ENCODE data around the gene LPIN1. TPM values are rescaled to one million over a fixed set of nuclear protein-coding genes. Genes with fewer than 3 reads are reported as not detected.
A peak's percentile ranks its signal among the peaks of the same experiment; 100 is the strongest.

LPIN1 gene
- polyA plus RNA-seq, 2 of the 4 experiments (the other 2 are of a cell fraction), result 19.2 to 27.5 TPM

DNA sequence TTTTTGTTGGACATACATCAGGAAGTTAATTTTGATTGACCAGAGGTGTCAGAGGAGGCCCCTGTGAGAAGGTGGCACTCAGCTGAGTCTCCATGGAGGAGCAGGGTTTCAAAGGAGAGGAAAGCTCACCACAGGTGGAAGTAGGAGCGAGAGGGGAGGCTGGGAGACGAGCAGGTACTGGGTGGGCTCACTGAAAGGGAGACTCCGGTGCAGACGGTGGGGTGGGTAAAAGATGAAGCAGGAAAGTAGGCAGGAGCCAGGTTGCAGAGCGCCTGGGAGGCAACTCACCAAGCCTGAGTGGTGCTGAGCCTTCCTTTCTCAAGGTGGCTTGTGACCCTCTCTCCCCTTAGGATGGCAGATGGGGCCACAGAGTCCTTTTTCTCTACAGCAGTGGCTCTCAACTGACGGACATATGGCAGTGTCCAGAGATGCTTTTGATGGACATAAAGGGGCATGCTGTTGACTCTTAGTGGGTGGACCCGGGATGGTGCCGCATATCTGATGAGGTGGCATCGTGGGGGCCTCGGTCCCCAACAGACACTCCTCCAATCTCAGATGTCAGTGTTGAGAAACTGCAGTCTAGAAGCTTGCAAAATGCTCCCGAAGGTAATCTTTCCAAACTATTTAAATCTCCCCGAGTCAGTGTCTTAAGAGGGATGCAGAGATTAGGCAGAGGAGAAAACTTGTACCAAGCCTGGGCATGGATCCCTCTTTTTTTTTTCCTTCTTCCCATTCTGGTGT, 64.0 kb downstream of the LPIN1 start:
- CTCF ChIA-PET, result interaction anchor here (0.7 to 1.3 kb wide), 4 partner anchors 19 to 111 kb away, joined by 3 to 7 read pairs (median 4); no protein-coding TSS in a partner anchor

GRCh38 chr2:11811036-11811654, 64.7 kb downstream of the LPIN1 start:
- CTCF ChIA-PET, result interaction anchor here (0.7 to 1.3 kb wide), 4 partner anchors 18 to 112 kb away, joined by 3 to 7 read pairs (median 4); no protein-coding TSS in a partner anchor
- FAIRE-seq, result no peak
- 91% methylated on average over 5 of the region's 6 CpGs for WGBS (ENCODE audit: missing lambda C conversion rate)

More for the DNA sequence above, 64.0 kb downstream of the LPIN1 start:
- TF ChIP-seq RARB (CRISPR knock-in tag; IDR thresholded peaks at IDR 0.05) (no peak), JUN (IDR thresholded peaks at IDR 0.05) (no peak), HDAC2 (IDR thresholded peaks at IDR 0.05) (no peak), SREBF2 (IDR thresholded peaks at IDR 0.05) (no peak), NPAS2 (CRISPR knock-in tag; IDR thresholded peaks at IDR 0.05; ENCODE audit: borderline replicate concordance) (no peak), SMC3 (IDR thresholded peaks at IDR 0.05) (no peak)
- TF ChIP-seq, protein P1, sequence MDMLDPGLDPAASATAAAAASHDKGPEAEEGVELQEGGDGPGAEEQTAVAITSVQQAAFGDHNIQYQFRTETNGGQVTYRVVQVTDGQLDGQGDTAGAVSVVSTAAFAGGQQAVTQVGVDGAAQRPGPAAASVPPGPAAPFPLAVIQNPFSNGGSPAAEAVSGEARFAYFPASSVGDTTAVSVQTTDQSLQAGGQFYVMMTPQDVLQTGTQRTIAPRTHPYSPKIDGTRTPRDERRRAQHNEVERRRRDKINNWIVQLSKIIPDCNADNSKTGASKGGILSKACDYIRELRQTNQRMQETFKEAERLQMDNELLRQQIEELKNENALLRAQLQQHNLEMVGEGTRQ (IDR thresholded peaks at IDR 0.05), result no peak
- TF ChIP-seq, protein P2, sequence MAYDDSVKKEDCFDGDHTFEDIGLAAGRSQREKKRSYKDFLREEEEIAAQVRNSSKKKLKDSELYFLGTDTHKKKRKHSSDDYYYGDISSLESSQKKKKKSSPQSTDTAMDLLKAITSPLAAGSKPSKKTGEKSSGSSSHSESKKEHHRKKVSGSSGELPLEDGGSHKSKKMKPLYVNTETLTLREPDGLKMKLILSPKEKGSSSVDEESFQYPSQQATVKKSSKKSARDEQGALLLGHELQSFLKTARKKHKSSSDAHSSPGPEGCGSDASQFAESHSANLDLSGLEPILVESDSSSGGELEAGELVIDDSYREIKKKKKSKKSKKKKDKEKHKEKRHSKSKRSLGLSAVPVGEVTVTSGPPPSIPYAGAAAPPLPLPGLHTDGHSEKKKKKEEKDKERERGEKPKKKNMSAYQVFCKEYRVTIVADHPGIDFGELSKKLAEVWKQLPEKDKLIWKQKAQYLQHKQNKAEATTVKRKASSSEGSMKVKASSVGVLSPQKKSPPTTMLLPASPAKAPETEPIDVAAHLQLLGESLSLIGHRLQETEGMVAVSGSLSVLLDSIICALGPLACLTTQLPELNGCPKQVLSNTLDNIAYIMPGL (CRISPR knock-in tag; IDR thresholded peaks at IDR 0.05; ENCODE audit: borderline replicate concordance), result no peak
- POLR2A ChIA-PET, result no interaction called here
- WGBS (ENCODE audit: missing lambda C conversion rate), result 90% methylated on average over 12 of the region's 12 CpGs
- H3K4me1 ChIP-seq, result no peaks in the 10 kb centered on the region
- DNase-seq (ENCODE audit: low read depth in 1 of 2, low spot score in 1 of 2) (no peak), ATAC-seq (0 out of 6 replicates have a peak, but pooled peaks of 1 of the 2 experiments have one; percentile 6), FAIRE-seq (no peak)
- H3K27ac ChIP-seq, result no peak overlapping the region
- no peaks in the 10 kb centered on the region for H3K9me3 ChIP-seq
- no peak overlapping the region for H3K4me3 ChIP-seq
- no peak overlapping the region for H3K4me2 ChIP-seq

More at GRCh38 chr2:11811036-11811654, 64.7 kb downstream of the LPIN1 start:
- Histone ChIP-seq H3K27ac (no peak overlapping the region), H3K4me2 (no peak overlapping the region), H3K4me3 (no peak overlapping the region), H3K4me1 (no peaks in the 10 kb centered on the region), H3K9me3 (no peaks in the 10 kb centered on the region)
- ATAC-seq (peak in 1 of 2 experiments; percentile 20; a peak in 1 of 6 replicates), DNase-seq (ENCODE audit: low read depth in 1 of 2, low spot score in 1 of 2) (no peak)
- POLR2A ChIA-PET, result no interaction called here
- TF ChIP-seq FOSL2 (IDR thresholded peaks at IDR 0.05) (no peak), FOSL2 (CRISPR knock-in tag; IDR thresholded peaks at IDR 0.05) (no peak), KDM1A (IDR thresholded peaks at IDR 0.05; ENCODE audit: low read depth) (no peak), EHF (CRISPR knock-in tag; IDR thresholded peaks at IDR 0.05) (no peak), HOXA7 (CRISPR knock-in tag; IDR thresholded peaks at IDR 0.05) (no peak), TP53 (CRISPR knock-in tag; IDR thresholded peaks at IDR 0.05) (no peak), CBX8 (IDR thresholded peaks at IDR 0.05) (no peak), NR3C1 (IDR thresholded peaks at IDR 0.05) (no peak), EHMT2 (IDR thresholded peaks at IDR 0.05; ENCODE audit: low read depth) (no peak), RFX5 (IDR thresholded peaks at IDR 0.05) (no peak), HDAC2 (IDR thresholded peaks at IDR 0.05) (no peak), NPAS2 (CRISPR knock-in tag; IDR thresholded peaks at IDR 0.05; ENCODE audit: borderline replicate concordance) (no peak), ZC3H11A (IDR thresholded peaks at IDR 0.05) (no peak)
- TF ChIP-seq, protein P3, sequence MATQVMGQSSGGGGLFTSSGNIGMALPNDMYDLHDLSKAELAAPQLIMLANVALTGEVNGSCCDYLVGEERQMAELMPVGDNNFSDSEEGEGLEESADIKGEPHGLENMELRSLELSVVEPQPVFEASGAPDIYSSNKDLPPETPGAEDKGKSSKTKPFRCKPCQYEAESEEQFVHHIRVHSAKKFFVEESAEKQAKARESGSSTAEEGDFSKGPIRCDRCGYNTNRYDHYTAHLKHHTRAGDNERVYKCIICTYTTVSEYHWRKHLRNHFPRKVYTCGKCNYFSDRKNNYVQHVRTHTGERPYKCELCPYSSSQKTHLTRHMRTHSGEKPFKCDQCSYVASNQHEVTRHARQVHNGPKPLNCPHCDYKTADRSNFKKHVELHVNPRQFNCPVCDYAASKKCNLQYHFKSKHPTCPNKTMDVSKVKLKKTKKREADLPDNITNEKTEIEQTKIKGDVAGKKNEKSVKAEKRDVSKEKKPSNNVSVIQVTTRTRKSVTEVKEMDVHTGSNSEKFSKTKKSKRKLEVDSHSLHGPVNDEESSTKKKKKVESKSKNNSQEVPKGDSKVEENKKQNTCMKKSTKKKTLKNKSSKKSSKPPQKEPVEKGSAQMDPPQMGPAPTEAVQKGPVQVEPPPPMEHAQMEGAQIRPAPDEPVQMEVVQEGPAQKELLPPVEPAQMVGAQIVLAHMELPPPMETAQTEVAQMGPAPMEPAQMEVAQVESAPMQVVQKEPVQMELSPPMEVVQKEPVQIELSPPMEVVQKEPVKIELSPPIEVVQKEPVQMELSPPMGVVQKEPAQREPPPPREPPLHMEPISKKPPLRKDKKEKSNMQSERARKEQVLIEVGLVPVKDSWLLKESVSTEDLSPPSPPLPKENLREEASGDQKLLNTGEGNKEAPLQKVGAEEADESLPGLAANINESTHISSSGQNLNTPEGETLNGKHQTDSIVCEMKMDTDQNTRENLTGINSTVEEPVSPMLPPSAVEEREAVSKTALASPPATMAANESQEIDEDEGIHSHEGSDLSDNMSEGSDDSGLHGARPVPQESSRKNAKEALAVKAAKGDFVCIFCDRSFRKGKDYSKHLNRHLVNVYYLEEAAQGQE (IDR thresholded peaks at IDR 0.05), result no peak
- TF ChIP-seq, protein P2 (CRISPR knock-in tag; IDR thresholded peaks at IDR 0.05; ENCODE audit: borderline replicate concordance), result no peak
- TF ChIP-seq, protein P4, sequence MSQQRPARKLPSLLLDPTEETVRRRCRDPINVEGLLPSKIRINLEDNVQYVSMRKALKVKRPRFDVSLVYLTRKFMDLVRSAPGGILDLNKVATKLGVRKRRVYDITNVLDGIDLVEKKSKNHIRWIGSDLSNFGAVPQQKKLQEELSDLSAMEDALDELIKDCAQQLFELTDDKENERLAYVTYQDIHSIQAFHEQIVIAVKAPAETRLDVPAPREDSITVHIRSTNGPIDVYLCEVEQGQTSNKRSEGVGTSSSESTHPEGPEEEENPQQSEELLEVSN (IDR thresholded peaks at IDR 0.05; ENCODE audit: borderline replicate concordance, low read depth), result no peak
- TF ChIP-seq, protein P5, sequence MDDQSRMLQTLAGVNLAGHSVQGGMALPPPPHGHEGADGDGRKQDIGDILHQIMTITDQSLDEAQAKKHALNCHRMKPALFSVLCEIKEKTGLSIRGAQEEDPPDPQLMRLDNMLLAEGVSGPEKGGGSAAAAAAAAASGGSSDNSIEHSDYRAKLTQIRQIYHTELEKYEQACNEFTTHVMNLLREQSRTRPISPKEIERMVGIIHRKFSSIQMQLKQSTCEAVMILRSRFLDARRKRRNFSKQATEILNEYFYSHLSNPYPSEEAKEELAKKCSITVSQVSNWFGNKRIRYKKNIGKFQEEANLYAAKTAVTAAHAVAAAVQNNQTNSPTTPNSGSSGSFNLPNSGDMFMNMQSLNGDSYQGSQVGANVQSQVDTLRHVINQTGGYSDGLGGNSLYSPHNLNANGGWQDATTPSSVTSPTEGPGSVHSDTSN (IDR thresholded peaks at IDR 0.05), result no peak

Measured in A549 (cell line).